HFFc6 (cell line): ENCODE results near the gene DDX1. TPM values are rescaled to one million over a fixed set of nuclear protein-coding genes. Genes with fewer than 3 reads are reported as not detected.

Experiments used
- DNase-seq: peaks from one replicate; pipeline ENCODE4 v3.0.0-alpha.2; 2018
- H3K27ac Mint-ChIP-seq: 2 replicates; pipeline ENCODE4 v1.8.0; 2020; ENCODE audit warnings: mild to moderate bottlenecking, mixed read lengths
- H3K27me3 Mint-ChIP-seq: 2 replicates; pipeline ENCODE4 v1.8.0; 2021; ENCODE audit warnings: mild to moderate bottlenecking, moderate library complexity, mixed read lengths; ENCODE audit not compliant: insufficient read depth
- H3K36me3 Mint-ChIP-seq: 2 replicates; pipeline ENCODE4 v1.8.0; 2021; ENCODE audit warnings: low read depth, mixed read lengths
- H3K4me1 Mint-ChIP-seq: 2 replicates; pipeline ENCODE4 v1.8.0; 2020; ENCODE audit warnings: low read depth, mixed read lengths
- H3K4me3 Mint-ChIP-seq: 2 replicates; pipeline ENCODE4 v1.8.0; 2020; ENCODE audit warnings: mild to moderate bottlenecking, moderate library complexity, mixed read lengths
- H3K9me3 Mint-ChIP-seq: 2 replicates; pipeline ENCODE4 v1.8.0; 2020; ENCODE audit warnings: mild to moderate bottlenecking, mixed read lengths
- total RNA-seq, 6 experiments: library from RNA; stranded (reverse); fragmentation: NEBNext Ultra II Directional; extraction: Animal tissue kit (Norgen Biotek cat#: 25700); gene quantifications; 2 replicates in 1 of 6; 3 replicates in 5 of 6; pipeline ENCODE4 v1.2.3, GENCODE V29; 2021
- TF ChIP-seq, protein P1 (sequence below): fragments of 200-600 bp; sonication (generic); IDR thresholded peaks from 2 replicates; pipeline ENCODE4 v1.5.0; 2021; ENCODE audit warnings: antibody characterized with exemption, mild to moderate bottlenecking

DDX1 gene
- total RNA-seq, 6 experiments from 2014 or later = 111 to 123 (median 113) TPM

DNA sequence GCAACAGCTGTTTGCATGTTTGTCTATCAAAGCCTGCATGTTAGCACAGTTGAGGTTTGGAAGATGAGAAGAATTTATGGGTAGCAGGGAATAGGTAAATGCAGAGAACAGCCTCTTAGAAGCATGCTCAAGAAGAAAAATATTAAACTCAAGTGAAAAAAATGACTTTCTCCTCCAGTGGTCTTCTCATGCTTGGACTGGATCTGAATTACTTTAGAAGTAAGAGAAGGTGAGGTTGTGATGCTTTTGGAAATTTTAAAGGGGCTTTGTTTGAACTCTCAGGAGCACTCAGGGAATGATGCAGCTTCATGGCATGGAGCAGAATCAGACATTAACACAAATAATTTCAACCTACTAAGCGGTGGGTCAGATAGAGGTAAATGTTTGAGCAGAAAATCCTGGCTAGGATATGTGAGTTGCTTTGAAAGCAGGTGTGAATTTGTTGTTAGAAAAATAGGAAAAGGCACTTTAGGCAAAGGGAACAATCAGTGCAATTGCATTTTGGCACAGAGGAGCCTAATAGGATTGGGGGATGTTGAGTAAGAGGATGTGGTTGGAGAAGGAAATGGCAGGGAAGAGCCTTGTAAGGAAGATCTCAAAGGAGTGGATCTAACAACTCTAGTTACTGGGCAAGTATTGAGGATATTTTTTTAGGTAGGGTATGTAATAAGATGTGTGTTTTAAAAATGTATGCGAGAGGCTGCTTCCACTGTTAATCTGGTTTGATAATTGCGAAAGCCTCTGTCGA lies 76.3 kb downstream of the DDX1 start:
- peaks cover 28% of the 10 kb centered on the region for H3K4me1 Mint-ChIP-seq
- peaks cover 7% of the 10 kb centered on the region for H3K27me3 Mint-ChIP-seq
- peak overlapping the region; percentile 62 for H3K4me3 Mint-ChIP-seq
- H3K27ac Mint-ChIP-seq = peak overlapping the region; percentile 82
- DNase-seq = peak; percentile 13
- no peaks in the 10 kb centered on the region for H3K9me3 Mint-ChIP-seq
- TF ChIP-seq, protein P1, sequence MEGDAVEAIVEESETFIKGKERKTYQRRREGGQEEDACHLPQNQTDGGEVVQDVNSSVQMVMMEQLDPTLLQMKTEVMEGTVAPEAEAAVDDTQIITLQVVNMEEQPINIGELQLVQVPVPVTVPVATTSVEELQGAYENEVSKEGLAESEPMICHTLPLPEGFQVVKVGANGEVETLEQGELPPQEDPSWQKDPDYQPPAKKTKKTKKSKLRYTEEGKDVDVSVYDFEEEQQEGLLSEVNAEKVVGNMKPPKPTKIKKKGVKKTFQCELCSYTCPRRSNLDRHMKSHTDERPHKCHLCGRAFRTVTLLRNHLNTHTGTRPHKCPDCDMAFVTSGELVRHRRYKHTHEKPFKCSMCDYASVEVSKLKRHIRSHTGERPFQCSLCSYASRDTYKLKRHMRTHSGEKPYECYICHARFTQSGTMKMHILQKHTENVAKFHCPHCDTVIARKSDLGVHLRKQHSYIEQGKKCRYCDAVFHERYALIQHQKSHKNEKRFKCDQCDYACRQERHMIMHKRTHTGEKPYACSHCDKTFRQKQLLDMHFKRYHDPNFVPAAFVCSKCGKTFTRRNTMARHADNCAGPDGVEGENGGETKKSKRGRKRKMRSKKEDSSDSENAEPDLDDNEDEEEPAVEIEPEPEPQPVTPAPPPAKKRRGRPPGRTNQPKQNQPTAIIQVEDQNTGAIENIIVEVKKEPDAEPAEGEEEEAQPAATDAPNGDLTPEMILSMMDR = no peak
- no peaks in the 10 kb centered on the region for H3K36me3 Mint-ChIP-seq

DNA sequence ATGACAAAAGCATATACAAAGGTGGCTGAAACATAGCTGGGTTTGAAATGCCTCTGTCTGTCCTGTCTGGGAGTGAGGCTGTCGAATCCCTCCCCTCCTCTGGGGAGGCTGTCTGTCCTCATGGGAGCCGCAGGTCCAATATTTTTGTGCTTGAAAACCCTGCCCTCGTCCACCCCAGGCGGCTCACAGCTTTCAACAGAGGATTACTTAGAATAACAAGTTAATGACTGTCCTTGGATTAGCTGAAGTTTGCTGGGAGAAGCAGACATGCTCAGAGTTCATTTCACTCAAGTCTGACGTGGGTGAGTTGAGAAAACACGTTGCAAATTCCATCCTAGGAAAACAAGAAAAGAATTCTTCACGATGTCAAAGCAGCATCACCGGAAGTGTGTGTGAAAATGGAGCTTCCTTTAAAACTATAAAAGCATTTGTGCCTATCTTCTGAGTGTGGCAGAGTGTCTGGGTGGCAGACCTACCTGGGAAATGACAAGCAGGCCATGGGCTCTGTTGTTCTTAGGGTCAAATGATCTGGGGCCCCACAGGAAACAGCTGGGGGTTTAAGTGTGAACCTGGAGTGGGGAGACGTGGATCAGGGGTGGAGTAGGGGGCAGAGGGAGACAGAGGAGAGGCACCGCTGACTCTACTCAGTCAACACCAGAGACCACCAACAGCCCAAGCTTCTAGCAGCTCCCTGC lies 77.1 kb downstream of the DDX1 start:
- Mint-ChIP-seq H3K4me1 (peaks cover 32% of the 10 kb centered on the region), H3K27me3 (peaks cover 7% of the 10 kb centered on the region), H3K27ac (peak overlapping the region; percentile 82), H3K4me3 (peak overlapping the region; percentile 62), H3K36me3 (no peaks in the 10 kb centered on the region), H3K9me3 (no peaks in the 10 kb centered on the region)
- peak; percentile 58 for DNase-seq
- TF ChIP-seq, protein P1 = no peak

DNA sequence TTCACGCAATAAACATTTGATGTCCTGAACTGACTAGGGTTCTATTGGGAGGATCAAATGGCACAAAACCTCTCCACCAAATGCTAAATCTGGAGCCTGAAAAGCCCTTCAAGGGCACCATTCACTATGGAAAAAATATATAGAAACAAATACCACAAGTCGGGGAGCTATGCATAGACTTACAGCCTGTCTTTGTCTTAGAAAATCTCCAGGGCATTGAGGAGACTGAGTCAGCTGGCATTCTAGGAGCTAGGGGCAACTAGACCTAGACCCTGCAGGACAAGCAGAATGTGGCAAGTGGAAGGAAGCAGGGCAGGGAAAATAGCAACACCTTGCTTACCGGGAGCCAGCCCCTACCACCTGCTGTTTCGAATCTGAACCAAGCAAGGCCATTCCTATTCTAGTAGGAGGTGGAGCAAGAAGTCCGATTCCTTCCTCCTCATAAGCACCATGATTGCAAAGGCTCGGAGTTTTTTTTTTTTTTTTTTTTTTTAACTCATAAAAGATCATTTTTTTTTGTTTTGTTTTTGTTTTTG lies 77.8 kb downstream of the DDX1 start:
- TF ChIP-seq, protein P1 = no peak
- Mint-ChIP-seq H3K36me3 (no peaks in the 10 kb centered on the region), H3K27me3 (peaks cover 11% of the 10 kb centered on the region), H3K27ac (peak overlapping the region; percentile 82; the same call in 1 of the 2 replicates), H3K4me3 (no peak overlapping the region; the same call in 1 of the 2 replicates), H3K9me3 (no peaks in the 10 kb centered on the region), H3K4me1 (peaks cover 39% of the 10 kb centered on the region)
- no peak for DNase-seq

DNA sequence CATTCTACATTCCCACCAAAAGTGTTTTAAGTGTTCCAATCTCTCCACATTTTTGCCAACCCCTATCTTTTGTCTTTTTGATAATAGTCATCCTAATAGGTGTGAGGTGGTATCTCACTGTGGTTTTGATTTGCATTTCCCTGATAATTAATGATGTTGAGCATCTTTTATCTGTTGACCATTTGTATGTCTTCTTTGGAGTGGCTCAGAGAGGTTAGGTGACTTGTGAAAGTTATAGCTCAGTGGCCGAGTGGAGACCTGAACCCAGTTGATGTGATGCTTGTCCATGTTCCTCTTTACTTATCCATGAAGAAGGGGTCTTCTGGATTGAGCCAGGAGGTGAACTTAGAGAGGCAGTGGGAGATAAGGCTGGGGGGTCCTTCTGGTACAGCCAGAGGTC lies 78.8 kb downstream of the DDX1 start:
- peaks cover 14% of the 10 kb centered on the region for H3K27me3 Mint-ChIP-seq
- H3K36me3 Mint-ChIP-seq = no peaks in the 10 kb centered on the region
- H3K4me1 Mint-ChIP-seq = peaks cover 49% of the 10 kb centered on the region
- H3K27ac Mint-ChIP-seq = no peak overlapping the region
- no peak overlapping the region for H3K4me3 Mint-ChIP-seq
- no peak for DNase-seq
- TF ChIP-seq, protein P1 = no peak
- no peaks in the 10 kb centered on the region for H3K9me3 Mint-ChIP-seq

DNA sequence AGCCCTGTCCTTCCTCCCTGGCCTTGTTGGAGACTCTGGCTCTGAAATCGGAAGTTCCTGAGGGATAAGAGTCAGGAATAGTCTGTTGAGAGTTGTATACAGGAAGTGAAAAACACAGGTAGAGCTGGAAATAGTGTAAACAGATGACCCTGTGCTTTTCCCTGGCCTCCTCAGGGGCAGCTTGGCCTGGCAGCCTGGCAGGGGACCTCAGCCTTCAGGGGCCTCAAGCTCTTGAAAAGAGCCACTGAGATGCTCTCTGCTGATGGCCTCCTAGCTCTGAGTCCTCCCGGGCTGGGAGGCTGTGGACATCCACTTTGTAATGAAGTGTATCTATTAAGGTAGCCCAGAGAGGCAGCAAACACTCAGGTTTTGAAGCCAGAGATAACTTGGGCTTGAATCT lies 79.3 kb downstream of the DDX1 start:
- Mint-ChIP-seq H3K9me3 (no peaks in the 10 kb centered on the region), H3K4me1 (peaks cover 53% of the 10 kb centered on the region), H3K27ac (no peak overlapping the region), H3K4me3 (no peak overlapping the region), H3K27me3 (peaks cover 17% of the 10 kb centered on the region), H3K36me3 (no peaks in the 10 kb centered on the region)
- DNase-seq = no peak
- TF ChIP-seq, protein P1 = no peak
